ENCODE measurements around the gene ERLIN1.
"Not testable (repeated sequence)": the region's sequence is repeated elsewhere in the genome, so short reads cannot be mapped to it uniquely, and the experiment has no call there.

Gene ERLIN1

GRCh38 chr10:100131571-100131970 is 54.3 kb downstream of the ERLIN1 start:
- no peak for DNase-seq

- DNase-seq, result no peak
Observed at GRCh38 chr10:100130831-100131230, 55.0 kb downstream of the ERLIN1 start.

GRCh38 chr10:100129424-100129823 is 56.4 kb downstream of the ERLIN1 start:
- no peak for DNase-seq

- DNase-seq, result no peak
Observed at GRCh38 chr10:100128951-100129350, 56.9 kb downstream of the ERLIN1 start.

- DNase-seq, result not testable (repeated sequence)
Observed at GRCh38 chr10:100125335-100125734, 60.5 kb downstream of the ERLIN1 start.

- DNase-seq, result no peak
Observed at GRCh38 chr10:100124097-100124496, 61.7 kb downstream of the ERLIN1 start.

- no peak for DNase-seq
Observed at GRCh38 chr10:100122780-100123179, 63.0 kb downstream of the ERLIN1 start.

GRCh38 chr10:100120550-100120949 is 65.3 kb downstream of the ERLIN1 start:
- DNase-seq, result no peak

GRCh38 chr10:100119726-100120125 is 66.1 kb downstream of the ERLIN1 start:
- DNase-seq, result no peak

- DNase-seq, result no peak
Observed at GRCh38 chr10:100114976-100115770, 70.7 kb downstream of the ERLIN1 start.

- no peak for DNase-seq
Observed at GRCh38 chr10:100114460-100114859, 71.4 kb downstream of the ERLIN1 start.

GRCh38 chr10:100109670-100110069 is 76.2 kb downstream of the ERLIN1 start:
- DNase-seq, result no peak

- no peak for DNase-seq
Observed at GRCh38 chr10:100106865-100107264, 79.0 kb downstream of the ERLIN1 start.

GRCh38 chr10:100104300-100104699 is 81.5 kb downstream of the ERLIN1 start:
- no peak for DNase-seq

- no peak for DNase-seq
Observed at GRCh38 chr10:100103581-100103980, 82.2 kb downstream of the ERLIN1 start.

GRCh38 chr10:100101192-100102076 is 84.4 kb downstream of the ERLIN1 start:
- no peak for DNase-seq

- no peak for DNase-seq
Observed at GRCh38 chr10:100100651-100101184, 85.1 kb downstream of the ERLIN1 start.
